HG03460 (cell line): Measurements from ENCODE around the gene EXPH5.
A peak's percentile ranks its signal among the peaks of the same experiment; 100 is the strongest.

Experiments used
- ATAC-seq: cut with Tn5 transposase; IDR thresholded peaks from one replicate; pipeline ENCODE4 v1.9.1; 2021; ENCODE audit not compliant: unreplicated experiment

The EXPH5 gene

DNA sequence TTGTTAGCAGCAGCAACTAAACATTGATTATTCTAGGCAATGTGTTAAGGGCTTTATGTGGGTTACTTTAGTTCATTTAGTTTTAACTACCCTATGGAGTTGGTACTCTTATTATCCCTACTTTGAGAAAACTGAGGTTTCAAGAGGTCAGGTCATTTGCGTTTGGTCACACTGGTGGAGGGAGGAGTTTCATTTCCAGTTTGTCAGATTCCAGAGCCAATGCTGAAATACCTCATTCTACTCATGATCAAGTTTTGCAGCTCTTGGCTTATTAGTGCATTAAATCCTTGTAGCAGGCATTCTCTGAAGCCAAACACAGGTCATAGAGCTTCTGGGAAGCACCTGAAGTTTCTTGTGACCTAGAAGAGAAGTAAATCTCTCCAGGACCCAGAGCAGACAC, 71.2 kb downstream of the EXPH5 start:
- ATAC-seq: no peak

- ATAC-seq: no peak
Observed at GRCh38 chr11:108518581-108518980, 75.0 kb downstream of the EXPH5 start.

DNA sequence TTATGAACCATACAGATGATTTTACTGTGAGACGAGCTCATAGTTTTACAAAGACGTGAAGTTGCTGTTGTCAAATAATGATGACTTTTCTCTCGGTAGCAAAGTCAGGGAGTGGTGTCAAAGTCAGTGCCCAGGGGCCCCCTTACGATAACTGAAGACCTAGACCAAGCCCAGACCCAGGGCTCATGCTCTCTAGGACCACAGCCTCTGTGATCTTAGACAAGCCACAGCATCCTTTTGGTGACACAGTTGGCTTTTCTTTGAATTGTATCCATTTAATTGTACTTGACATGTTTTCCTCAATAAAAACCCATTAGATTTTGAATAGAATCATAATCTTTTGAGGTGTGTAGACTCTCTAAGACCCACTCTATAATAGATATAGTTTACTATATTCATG, 77.4 kb downstream of the EXPH5 start:
- ATAC-seq: no peak

GRCh38 chr11:108512708-108513107, 80.9 kb downstream of the EXPH5 start:
- no peak for ATAC-seq

DNA sequence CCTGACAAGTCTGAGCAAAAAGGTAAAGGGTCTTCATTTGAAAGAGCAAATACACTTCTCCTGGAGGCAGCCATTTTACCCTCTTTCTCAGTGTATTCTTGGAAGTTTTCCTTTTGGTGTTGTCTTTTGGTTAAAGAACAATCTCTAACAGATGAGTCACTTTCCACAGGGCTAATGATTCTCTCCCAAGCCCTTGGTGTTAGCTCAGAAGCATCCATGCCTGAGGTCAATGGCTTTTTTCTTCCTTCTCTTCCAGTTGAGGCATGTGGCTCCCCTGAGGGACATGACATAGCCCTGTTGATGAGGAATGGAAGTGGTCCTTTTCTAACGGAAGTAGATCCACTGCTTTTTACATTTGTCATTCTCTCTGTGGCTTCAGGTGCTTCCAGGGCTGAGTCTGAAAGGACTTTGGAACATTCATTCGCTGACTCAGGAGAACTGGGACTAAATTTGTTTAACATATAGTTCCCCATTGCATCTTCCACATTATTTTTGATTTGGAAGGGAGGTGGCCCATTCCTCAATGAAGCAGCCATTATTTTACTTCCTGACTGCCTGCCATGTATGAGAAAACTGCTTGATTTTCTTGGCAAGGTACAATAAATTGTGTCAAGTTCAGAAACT, 81.6 kb downstream of the EXPH5 start:
- ATAC-seq: no peak

DNA sequence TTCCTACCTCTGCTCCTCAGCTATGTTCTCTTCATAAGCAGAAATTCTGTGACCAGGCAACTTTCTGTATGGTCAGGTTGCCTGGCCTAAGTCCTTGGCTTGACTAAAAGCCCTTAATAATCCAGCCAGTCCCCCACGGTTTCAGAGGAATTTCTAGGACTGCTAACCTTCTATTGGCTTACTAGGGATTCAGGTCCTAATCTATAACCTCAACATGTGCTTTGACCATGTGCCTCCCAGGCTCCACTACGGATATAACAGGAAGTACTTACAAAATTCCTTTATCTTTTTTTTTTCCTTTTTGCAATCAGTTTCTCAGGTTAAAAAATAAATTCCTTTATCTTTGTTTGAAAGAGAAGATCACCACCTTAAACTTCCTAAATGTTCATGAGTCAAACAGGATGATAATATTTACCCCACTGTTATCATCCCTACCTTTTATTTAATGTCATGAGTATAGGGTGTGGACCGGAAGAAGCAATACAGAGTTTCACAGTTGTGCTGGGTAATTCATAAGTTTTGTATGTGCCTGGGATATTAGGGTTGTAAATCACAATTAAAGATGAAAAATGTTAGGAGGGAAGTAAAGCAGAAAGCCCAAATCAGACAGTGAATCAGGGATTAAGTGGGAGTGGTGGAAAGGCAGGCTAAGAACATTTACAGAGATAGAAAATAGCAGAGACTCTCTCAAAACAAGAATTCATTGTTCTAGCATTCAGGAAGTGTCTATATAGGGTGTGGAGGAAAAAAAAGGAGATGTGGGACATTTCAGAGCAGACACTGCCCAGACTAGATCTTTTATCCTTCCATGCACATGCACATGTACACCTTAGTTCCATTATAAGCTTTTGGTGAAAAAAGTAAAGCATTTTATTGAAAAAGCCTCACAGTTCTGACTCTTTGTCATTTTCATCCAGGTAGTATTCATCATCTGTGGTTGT, 84.6 kb downstream of the EXPH5 start:
- ATAC-seq: no peak

DNA sequence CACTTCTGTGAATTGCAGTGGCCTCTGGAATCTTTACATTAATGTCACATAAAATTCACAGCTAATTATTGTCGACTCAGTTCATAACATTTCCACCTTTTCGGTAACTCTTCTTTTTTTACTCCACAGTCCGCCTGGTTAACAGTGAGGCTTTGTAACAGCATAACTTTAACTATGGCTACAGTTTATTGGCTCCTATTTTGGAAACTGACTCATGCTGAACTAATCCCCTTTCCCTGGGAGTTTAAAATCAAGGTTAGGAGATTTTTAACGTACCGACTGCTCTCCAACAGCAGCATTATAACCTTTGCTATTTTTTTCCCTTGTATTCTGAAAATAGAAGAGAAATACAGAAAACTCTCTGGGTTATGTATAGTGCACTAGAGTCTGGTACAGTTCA, 92.2 kb downstream of the EXPH5 start:
- ATAC-seq: no peak

DNA sequence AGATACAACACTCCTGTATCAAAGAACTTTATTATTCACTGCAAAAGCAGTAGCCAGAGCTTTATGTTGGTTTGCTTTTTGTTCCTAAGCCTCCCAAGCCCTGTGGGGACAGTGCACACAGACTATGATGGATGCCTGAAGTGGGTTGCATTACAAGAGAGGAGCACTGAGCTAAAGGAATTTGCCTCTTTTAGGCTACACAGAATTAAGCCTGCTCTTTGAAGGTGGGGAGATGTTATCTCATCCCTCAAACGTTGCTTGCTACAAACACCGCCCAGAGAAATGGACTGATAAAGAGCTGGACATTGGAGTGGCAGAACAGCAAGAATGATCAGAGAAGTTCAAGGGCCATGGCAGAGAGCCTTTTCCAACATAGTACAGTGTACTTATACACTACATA, 92.8 kb downstream of the EXPH5 start:
- ATAC-seq: no peak

- no peak for ATAC-seq
Observed at GRCh38 chr11:108500169-108500568, 93.4 kb downstream of the EXPH5 start.

- no peak for ATAC-seq
Observed at GRCh38 chr11:108498816-108499408, 94.7 kb downstream of the EXPH5 start.

- ATAC-seq: peak; percentile 46
Observed at GRCh38 chr11:108498046-108498815, 95.3 kb downstream of the EXPH5 start, which contains the start of gene POGLUT3. TSS of gene POGLUT3 (minus strand) at chr11:108498384. CDS start at chr11:108498366, 18 bp downstream.

DNA sequence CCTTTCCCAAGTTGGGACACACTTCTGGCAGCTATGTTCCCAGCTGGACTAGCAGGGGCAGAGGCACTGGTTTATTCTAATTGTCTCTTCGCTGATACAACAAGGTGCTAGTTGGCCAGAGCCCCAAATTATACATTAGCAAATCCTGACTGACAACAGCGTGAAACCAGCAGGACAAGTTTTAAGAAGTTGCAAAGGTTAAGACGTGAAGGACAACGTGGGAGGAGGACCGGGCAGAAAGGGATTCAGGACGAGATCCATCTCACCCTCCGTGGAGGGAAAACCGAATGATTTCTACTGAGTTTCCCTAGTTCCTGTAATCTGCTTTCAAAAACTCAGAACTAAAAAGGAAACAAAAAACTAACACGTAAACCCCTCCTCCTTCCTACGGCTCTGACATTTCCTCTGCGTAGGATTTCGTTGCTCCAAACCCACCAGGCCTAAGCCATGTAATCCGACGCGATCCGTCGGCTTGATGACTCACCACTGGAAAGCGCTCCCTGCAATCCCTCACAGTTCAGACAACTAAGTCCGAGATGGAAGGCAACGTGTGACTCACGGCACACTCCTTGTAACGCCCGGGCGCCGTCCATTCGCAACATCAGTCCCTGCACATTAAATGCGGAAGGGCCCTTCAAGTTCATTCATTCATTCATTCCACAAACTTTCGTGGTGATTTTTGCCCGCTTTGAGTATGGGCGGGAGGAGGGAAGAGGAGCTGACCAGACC, 96.1 kb downstream of the EXPH5 start:
- ATAC-seq: peak; percentile 55

GRCh38 chr11:108496643-108497256, 96.8 kb downstream of the EXPH5 start:
- no peak for ATAC-seq

DNA sequence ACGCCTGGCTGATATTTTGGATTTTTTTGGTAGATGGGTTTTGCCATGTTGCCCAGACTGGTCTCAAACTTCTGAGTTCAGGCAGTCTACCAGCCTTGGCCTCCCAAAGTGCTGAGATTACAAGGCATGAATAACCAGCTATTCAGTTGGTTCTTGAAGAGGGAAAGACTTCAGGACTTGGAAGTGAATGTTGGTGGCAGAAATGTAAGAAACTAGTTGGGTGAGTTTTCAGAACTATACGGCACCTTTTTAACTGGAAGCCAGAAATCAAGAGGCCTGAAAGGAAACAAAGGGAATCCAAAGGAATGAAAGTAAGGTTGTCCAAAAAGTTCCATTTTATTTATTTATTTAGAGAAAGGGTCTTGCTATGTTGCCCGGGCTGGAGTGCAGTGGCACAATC, 98.2 kb downstream of the EXPH5 start:
- ATAC-seq: no peak

DNA sequence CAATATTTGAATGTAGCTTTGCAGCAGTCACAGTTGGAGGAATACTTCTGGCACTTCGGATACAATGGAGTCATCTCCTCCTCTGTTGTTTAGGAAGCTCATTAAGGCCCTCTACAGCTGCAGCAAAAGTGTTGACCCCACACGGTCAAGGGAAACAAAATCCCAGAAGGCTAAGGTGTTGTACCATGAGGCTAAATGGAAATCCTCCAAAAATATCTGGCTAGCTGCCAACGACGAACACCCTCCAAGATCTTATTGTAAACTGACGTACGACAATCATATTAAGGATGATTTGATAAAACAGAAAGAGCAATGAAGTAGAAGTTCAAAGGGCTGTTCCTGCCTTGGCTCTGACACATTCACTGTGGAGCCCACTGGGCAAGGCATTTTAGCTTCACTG, 99.4 kb downstream of the EXPH5 start:
- no peak for ATAC-seq

- ATAC-seq: no peak
Observed at GRCh38 chr11:108491936-108492335, 101.6 kb downstream of the EXPH5 start.

DNA sequence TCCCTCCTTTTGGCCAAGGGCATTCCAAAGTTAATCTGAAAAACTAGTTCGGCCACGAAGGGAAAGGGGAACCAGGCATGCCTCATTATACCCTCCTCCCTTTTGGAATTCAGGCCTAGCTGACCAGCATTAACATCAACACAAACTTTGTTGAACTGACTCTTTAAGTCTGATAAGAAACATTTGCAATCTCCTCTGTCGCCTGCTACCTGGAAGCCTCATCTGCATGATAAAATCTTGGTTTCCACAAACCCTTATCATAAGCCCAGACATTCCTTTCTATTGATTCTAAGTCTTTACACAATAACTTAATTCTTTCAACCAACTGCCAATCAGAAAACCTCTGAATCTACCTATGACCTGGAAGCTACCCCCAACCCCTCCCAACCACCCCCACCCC, 106.7 kb downstream of the EXPH5 start:
- no peak for ATAC-seq

DNA sequence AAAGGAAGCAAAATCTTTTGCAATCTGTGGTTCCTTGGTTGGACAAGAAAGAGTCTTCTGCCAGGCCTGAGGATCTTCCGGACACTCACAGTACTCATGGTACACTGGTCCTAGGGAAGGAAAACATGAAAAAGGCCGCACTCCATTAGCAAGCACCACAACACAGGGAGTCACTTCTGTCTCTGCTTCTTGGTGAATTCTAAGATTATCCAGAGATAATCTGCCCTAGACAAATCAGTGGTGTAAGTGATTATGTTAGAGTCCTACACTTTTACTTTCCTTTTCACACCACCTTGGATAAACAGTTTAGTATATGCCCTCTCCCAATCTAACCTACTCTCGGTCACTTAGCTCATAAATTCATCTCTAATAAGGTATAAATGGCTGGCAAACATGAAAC, 107.2 kb downstream of the EXPH5 start:
- ATAC-seq: no peak

- ATAC-seq: no peak
Observed at GRCh38 chr11:108483163-108483562, 110.4 kb downstream of the EXPH5 start.
